WERI-Rb-1 (cell line): ENCODE results near the gene MBP.

Source experiments
- DNase-seq: peaks from one replicate; pipeline ENCODE4 v3.0.0-alpha.2; 2020
- H3K27ac ChIP-seq: fragments of 250-450 bp; sonication (Bioruptor Pico); 2 replicates; pipeline ENCODE4 v1.5.1; 2020; ENCODE audit warnings: mild to moderate bottlenecking, moderate library complexity
- H3K27me3 ChIP-seq: fragments of 250-450 bp; sonication (Bioruptor Pico); 2 replicates; pipeline ENCODE4 v1.5.1; 2021; ENCODE audit warnings: mild to moderate bottlenecking, low read depth, moderate library complexity; ENCODE audit not compliant: insufficient read depth, severe bottlenecking
- H3K36me3 ChIP-seq: fragments of 250-450 bp; sonication (Bioruptor Pico); 2 replicates; pipeline ENCODE4 v1.5.1; 2020; ENCODE audit warnings: mild to moderate bottlenecking, moderate library complexity
- H3K4me3 ChIP-seq: 2 replicates; pipeline ENCODE4 v1.5.1; 2011; ENCODE audit warnings: low read depth, mild to moderate bottlenecking, control low read depth, low read length
- H3K9me3 ChIP-seq: fragments of 250-450 bp; sonication (Bioruptor Pico); 2 replicates; pipeline ENCODE4 v1.5.1; 2021; ENCODE audit warnings: mild to moderate bottlenecking, moderate library complexity; ENCODE audit not compliant: severe bottlenecking
- CTCF ChIP-seq: IDR thresholded peaks from 2 replicates; pipeline ENCODE4 v1.5.1; 2011; ENCODE audit warnings: low read depth, mild to moderate bottlenecking, control low read depth, inconsistent platforms, low read length

The MBP gene

GRCh38 chr18:77014538-77014937 is 118.0 kb downstream of the MBP start:
- Histone ChIP-seq H3K27ac (no peak overlapping the region), H3K9me3 (no peaks in the 10 kb centered on the region), H3K27me3 (no peaks in the 10 kb centered on the region), H3K4me3 (no peak overlapping the region), H3K36me3 (no peaks in the 10 kb centered on the region)
- TF ChIP-seq CTCF, result no peak
- no peak for DNase-seq

- Histone ChIP-seq H3K9me3 (no peaks in the 10 kb centered on the region), H3K36me3 (no peaks in the 10 kb centered on the region), H3K27ac (no peak overlapping the region), H3K4me3 (no peak overlapping the region), H3K27me3 (no peaks in the 10 kb centered on the region)
- no peak for TF ChIP-seq CTCF
- DNase-seq, result no peak
Measured at GRCh38 chr18:77013811-77014521, 118.6 kb downstream of the MBP start.

GRCh38 chr18:77012806-77013541 is 119.6 kb downstream of the MBP start:
- H3K27ac ChIP-seq, result no peak overlapping the region
- DNase-seq, result no peak
- no peaks in the 10 kb centered on the region for H3K27me3 ChIP-seq
- no peaks in the 10 kb centered on the region for H3K36me3 ChIP-seq
- no peak for TF ChIP-seq CTCF
- H3K4me3 ChIP-seq, result no peak overlapping the region
- H3K9me3 ChIP-seq, result no peaks in the 10 kb centered on the region

GRCh38 chr18:77012120-77012519 is 120.5 kb downstream of the MBP start:
- Histone ChIP-seq H3K27me3 (no peaks in the 10 kb centered on the region), H3K27ac (no peak overlapping the region)

GRCh38 chr18:77009675-77010074 is 122.9 kb downstream of the MBP start:
- Histone ChIP-seq H3K4me3 (no peak overlapping the region), H3K27me3 (no peaks in the 10 kb centered on the region), H3K27ac (no peak overlapping the region), H3K9me3 (no peaks in the 10 kb centered on the region), H3K36me3 (no peaks in the 10 kb centered on the region)
- TF ChIP-seq CTCF, result no peak
- no peak for DNase-seq

More at GRCh38 chr18:77012120-77012519, 120.5 kb downstream of the MBP start:
- Histone ChIP-seq H3K4me3 (no peak overlapping the region), H3K9me3 (no peaks in the 10 kb centered on the region), H3K36me3 (no peaks in the 10 kb centered on the region)
- no peak for TF ChIP-seq CTCF
- DNase-seq, result no peak
